Kidney (tissue), 14 donors: ENCODE measurements around the gene CDADC1. TPM values are rescaled to one million over a fixed set of nuclear protein-coding genes. Genes with fewer than 3 reads are reported as not detected.

Experiments used
- DNase-seq, 5 donors: peaks; one replicate each; pipeline ENCODE4 v3.0.0-alpha.2; 2013 to 2020
- FAIRE-seq: peaks from 2 replicates; lab custom pipeline; 2012; peaks lifted over from hg19 to GRCh38; lab: Jason Lieb, UNC
- H3K27ac ChIP-seq, 2 donors: one replicate each; pipeline ENCODE4 v1.7.0; 2013; ENCODE audit warnings: low read depth in 2 of 2, low read length in 2 of 2, inconsistent platforms in 1 of 2
- H3K27me3 ChIP-seq: one replicate; pipeline ENCODE4 v1.7.1; 2013; ENCODE audit warnings: low read length, inconsistent platforms; ENCODE audit not compliant: control insufficient read depth, insufficient read depth
- H3K36me3 ChIP-seq, 3 donors: one replicate each; pipeline versions ENCODE4 v1.7.0 to v1.7.1; 2013; ENCODE audit warnings: low read length in 3 of 3, control low read depth in 1 of 3, inconsistent platforms in 1 of 3; ENCODE audit not compliant: insufficient read depth in 3 of 3, control insufficient read depth in 2 of 3
- H3K4me1 ChIP-seq, 3 donors: one replicate each; pipeline versions ENCODE4 v1.7.0 to v1.7.1; 2013; ENCODE audit warnings: low read length in 3 of 3, inconsistent platforms in 1 of 3, low read depth in 1 of 3; ENCODE audit not compliant: control insufficient read depth in 2 of 3, insufficient read depth in 2 of 3
- H3K4me3 ChIP-seq, 3 donors: one replicate each; pipeline versions ENCODE4 v1.7.0 to v1.8.1; 2013; ENCODE audit warnings: low read length in 3 of 3, control low read depth in 1 of 3, inconsistent platforms in 1 of 3
- H3K9ac ChIP-seq, 3 donors: one replicate each; pipeline versions ENCODE4 v1.7.0 to v1.7.1; 2013; ENCODE audit warnings: low read length in 3 of 3, control low read depth in 1 of 3, inconsistent platforms in 1 of 3
- H3K9me3 ChIP-seq, 3 donors: one replicate each; pipeline versions ENCODE4 v1.7.0 to v1.7.1; 2013; ENCODE audit warnings: low read length in 3 of 3, control low read depth in 1 of 3, inconsistent platforms in 1 of 3; ENCODE audit not compliant: control insufficient read depth in 2 of 3, insufficient read depth in 1 of 3
- intact Hi-C: fragments of 100-400 bp; cut with DNase I; formaldehyde crosslinking; loops from one replicate; pipeline ENCODE4 v1.11.1; 2022
- polyA plus RNA-seq: library from polyadenylated mRNA; stranded (reverse); fragments of 350-450 nt; fragmentation: Illumina TruSeq; extraction: RNeasy Lipid Tissue Mini Kit (QIAGEN cat#74804); gene quantifications from one replicate; pipeline ENCODE4 v1.2.3, GENCODE V29; 2014; ENCODE audit warnings: low read depth, low replicate concordance; ENCODE audit not compliant: insufficient read depth
- total RNA-seq: library from RNA; stranded (reverse); fragmentation: NEBNext Ultra II Directional; extraction: Animal tissue kit (Norgen Biotek cat#: 25700); gene quantifications from one replicate; pipeline ENCODE4 v1.2.1, GENCODE V29; 2021
- TF ChIP-seq, protein P1 (sequence below): IDR thresholded peaks from 3 replicates; pipeline ENCODE4 v1.5.1; 2012; ENCODE audit warnings: mild to moderate bottlenecking, moderate library complexity, borderline replicate concordance; ENCODE audit not compliant: insufficient read depth; ENCODE audit errors: extremely low read depth
- donor health status: control.
- donor health status: control.
- donor health status: control.
- donor health status: control.
- donor health status: control.
- donor health status: DM: yes; HTN: yes; CAD: no.
- donor health status: Normal renal cell carcinoma (clear cell type).

Gene CDADC1
- total and polyA plus RNA-seq, 2 donors from 2014 or later = 8.3 to 12.2 TPM

DNA sequence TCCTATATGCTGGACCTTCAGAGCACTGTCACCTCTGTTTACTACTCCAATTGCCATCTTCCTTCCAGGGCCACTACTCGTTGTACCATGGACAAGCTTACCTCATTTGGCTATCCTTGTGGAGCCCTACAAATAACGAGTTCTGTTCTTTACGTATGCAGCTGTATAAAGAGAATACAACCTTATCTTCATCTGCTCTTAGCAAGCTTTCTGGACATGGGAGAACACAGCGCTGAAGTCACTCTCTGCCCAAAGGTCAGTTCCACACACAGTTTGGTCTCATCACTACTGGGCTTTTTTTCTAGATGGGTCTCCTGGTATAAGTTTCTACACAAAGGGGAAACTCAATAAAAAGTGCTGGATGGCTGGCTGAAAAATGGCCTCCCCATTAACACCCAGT, 88.9 kb downstream of the CDADC1 start:
- no peak overlapping the region for H3K9ac ChIP-seq
- DNase-seq (no peak), FAIRE-seq (no peak)
- H3K4me3 ChIP-seq = no peak overlapping the region
- H3K4me1 ChIP-seq = no peaks in the 10 kb centered on the region
- no peaks in the 10 kb centered on the region for H3K27me3 ChIP-seq
- H3K9me3 ChIP-seq = no peaks in the 10 kb centered on the region
- H3K27ac ChIP-seq = no peak overlapping the region
- intact Hi-C loops = no loop called here
- TF ChIP-seq, protein P1, sequence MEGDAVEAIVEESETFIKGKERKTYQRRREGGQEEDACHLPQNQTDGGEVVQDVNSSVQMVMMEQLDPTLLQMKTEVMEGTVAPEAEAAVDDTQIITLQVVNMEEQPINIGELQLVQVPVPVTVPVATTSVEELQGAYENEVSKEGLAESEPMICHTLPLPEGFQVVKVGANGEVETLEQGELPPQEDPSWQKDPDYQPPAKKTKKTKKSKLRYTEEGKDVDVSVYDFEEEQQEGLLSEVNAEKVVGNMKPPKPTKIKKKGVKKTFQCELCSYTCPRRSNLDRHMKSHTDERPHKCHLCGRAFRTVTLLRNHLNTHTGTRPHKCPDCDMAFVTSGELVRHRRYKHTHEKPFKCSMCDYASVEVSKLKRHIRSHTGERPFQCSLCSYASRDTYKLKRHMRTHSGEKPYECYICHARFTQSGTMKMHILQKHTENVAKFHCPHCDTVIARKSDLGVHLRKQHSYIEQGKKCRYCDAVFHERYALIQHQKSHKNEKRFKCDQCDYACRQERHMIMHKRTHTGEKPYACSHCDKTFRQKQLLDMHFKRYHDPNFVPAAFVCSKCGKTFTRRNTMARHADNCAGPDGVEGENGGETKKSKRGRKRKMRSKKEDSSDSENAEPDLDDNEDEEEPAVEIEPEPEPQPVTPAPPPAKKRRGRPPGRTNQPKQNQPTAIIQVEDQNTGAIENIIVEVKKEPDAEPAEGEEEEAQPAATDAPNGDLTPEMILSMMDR = no peak
- no peaks in the 10 kb centered on the region for H3K36me3 ChIP-seq

DNA sequence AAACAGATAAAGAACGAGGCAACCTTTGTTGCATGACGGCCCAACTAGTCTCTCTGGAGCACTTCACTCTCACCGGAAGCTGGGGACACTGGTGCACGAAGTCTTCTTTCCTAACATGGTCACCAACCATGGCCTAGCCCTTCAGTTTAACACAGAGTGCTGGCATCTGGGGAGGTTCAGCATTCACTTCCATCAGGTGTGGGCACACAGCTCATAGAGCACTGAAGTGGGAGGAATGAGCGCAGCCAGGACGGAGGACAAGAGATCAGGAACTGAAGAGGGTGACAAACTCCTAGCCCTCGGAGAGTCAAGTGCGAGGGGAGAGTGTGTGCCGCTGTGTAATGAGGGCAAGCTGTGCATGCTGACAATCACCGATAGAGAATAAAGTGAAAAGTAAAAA, 92.4 kb downstream of the CDADC1 start:
- Histone ChIP-seq H3K36me3 (no peaks in the 10 kb centered on the region), H3K4me3 (no peak overlapping the region), H3K9ac (no peak overlapping the region), H3K4me1 (no peaks in the 10 kb centered on the region), H3K27ac (no peak overlapping the region), H3K27me3 (no peaks in the 10 kb centered on the region), H3K9me3 (no peaks in the 10 kb centered on the region)
- DNase-seq (peak in 2 of 5 donors; percentile 18 to 24), FAIRE-seq (no peak)
- TF ChIP-seq, protein P1 = no peak
- intact Hi-C loops = no loop called here

DNA sequence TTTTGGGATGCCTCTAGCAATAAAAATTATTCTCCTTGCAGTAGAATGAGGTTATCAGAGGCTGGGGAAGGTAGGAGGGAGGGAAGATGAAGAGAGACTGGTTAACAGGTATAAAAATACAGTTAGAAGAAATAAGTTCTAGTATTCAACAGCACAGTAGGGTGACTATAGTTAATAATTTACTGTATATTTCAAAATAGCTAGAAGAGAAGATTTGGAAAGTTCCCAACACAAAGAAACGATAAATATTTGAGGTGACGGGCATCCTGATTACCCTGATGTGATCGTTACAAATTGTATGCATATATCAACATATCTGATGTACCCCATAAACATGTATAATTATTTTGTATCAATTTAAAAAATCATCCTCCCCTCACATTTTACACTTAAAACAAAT, 93.8 kb downstream of the CDADC1 start:
- Histone ChIP-seq H3K27me3 (no peaks in the 10 kb centered on the region), H3K4me1 (no peaks in the 10 kb centered on the region), H3K4me3 (no peak overlapping the region), H3K9ac (no peak overlapping the region), H3K27ac (no peak overlapping the region), H3K9me3 (no peaks in the 10 kb centered on the region), H3K36me3 (no peaks in the 10 kb centered on the region)
- DNase-seq (no peak), FAIRE-seq (no peak)
- intact Hi-C loops = no loop called here
- TF ChIP-seq, protein P1 = no peak

DNA sequence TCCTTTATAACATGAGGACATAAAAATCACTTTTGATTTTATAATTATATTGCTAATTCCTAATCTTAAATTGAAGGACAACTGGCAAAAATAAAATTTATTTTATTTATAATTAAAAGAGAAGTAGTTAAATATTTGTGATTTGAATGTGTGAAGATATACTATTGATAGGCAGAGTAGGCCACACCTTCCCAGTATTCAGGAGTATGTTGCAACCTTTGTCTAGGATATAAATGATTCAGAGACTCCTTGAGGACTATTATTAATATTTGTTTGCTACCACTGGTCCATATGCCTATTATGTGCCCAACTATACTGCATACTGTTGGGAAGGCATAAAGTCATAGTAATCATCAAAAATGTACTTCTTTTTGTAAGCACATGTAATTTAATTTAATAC, 94.2 kb downstream of the CDADC1 start:
- TF ChIP-seq, protein P1 = no peak
- Histone ChIP-seq H3K9me3 (no peaks in the 10 kb centered on the region), H3K27ac (no peak overlapping the region), H3K4me3 (no peak overlapping the region), H3K36me3 (no peaks in the 10 kb centered on the region), H3K9ac (no peak overlapping the region), H3K27me3 (no peaks in the 10 kb centered on the region), H3K4me1 (no peaks in the 10 kb centered on the region)
- intact Hi-C loops = no loop called here
- DNase-seq (no peak), FAIRE-seq (peak; percentile 44)
